CD14-positive monocyte (primary cell): ENCODE measurements around the gene METTL15. TPM values are rescaled to one million over a fixed set of nuclear protein-coding genes. Genes with fewer than 3 reads are reported as not detected.
"Not testable (repeated sequence)": the region's sequence is repeated elsewhere in the genome, so short reads cannot be mapped to it uniquely, and the experiment has no call there.

Experiments used
- DNase-seq, 3 donors: peaks; one replicate each; pipeline ENCODE4 v3.0.0-alpha.2; 2011 to 2022
- H2AFZ ChIP-seq: 2 replicates; pipeline ENCODE4 v1.6.0; 2012; ENCODE audit warnings: mild to moderate bottlenecking, low read depth, low read length, inconsistent platforms; ENCODE audit not compliant: insufficient read depth, poor library complexity, severe bottlenecking
- H3K27ac ChIP-seq, 2 donors: 1 replicate in 1 of 2; 2 replicates in 1 of 2; pipeline ENCODE4 v1.5.1; 2012 to 2013; ENCODE audit warnings: low read length in 2 of 2, control low read depth in 1 of 2, inconsistent platforms in 1 of 2, low read depth in 1 of 2, mild to moderate bottlenecking in 1 of 2
- H3K27me3 ChIP-seq, 2 donors: one replicate each; pipeline versions ENCODE4 v1.6.0 to v1.6.1; 2011 to 2013; ENCODE audit warnings: low read length in 2 of 2; ENCODE audit not compliant: control insufficient read depth in 2 of 2, insufficient read depth in 2 of 2
- H3K36me3 ChIP-seq, 2 donors: replicated peaks in 1 of 2; 1 replicate in 1 of 2; 2 replicates in 1 of 2; pipeline versions ENCODE4 v1.5.1 to v1.6.1; 2012 to 2013; ENCODE audit warnings: low read length in 2 of 2, control low read depth in 1 of 2, inconsistent platforms in 1 of 2, mild to moderate bottlenecking in 1 of 2; ENCODE audit not compliant: insufficient read depth in 2 of 2, control insufficient read depth in 1 of 2
- H3K4me1 ChIP-seq, 2 donors: 1 replicate in 1 of 2; 2 replicates in 1 of 2; pipeline versions ENCODE4 v1.5.1 to v1.6.1; 2012 to 2013; ENCODE audit warnings: low read length in 2 of 2, control low read depth in 1 of 2, inconsistent platforms in 1 of 2, mild to moderate bottlenecking in 1 of 2, moderate library complexity in 1 of 2; ENCODE audit not compliant: insufficient read depth in 2 of 2, control insufficient read depth in 1 of 2
- H3K4me2 ChIP-seq: replicated peaks from 2 replicates; pipeline ENCODE3; 2012; ENCODE audit warnings: low read length, moderate library complexity, mild to moderate bottlenecking; ENCODE audit not compliant: poor library complexity, severe bottlenecking; ENCODE audit errors: extremely low read depth
- H3K4me3 ChIP-seq, 3 experiments: fragments of 200-600 bp in 1 of 3; sonication (generic) in 1 of 3; replicated peaks in 1 of 3; 1 replicate in 2 of 3; 2 replicates in 1 of 3; pipeline ENCODE4 v1.5.1; 2011 to 2013; ENCODE audit warnings: low read length in 3 of 3, mild to moderate bottlenecking in 3 of 3, control low read depth in 2 of 3, low read depth in 2 of 3, inconsistent platforms in 1 of 3, moderate library complexity in 1 of 3
- H3K79me2 ChIP-seq: 2 replicates; pipeline ENCODE4 v1.6.0; 2012; ENCODE audit warnings: mild to moderate bottlenecking, control low read depth, inconsistent platforms, low read length, moderate library complexity; ENCODE audit not compliant: insufficient read depth
- H3K9ac ChIP-seq: 2 replicates; pipeline ENCODE4 v1.6.0; 2017; ENCODE audit warnings: low read length, mild to moderate bottlenecking; ENCODE audit not compliant: insufficient read depth, poor library complexity, severe bottlenecking
- H3K9me3 ChIP-seq, 2 donors: replicated peaks in 1 of 2; 1 replicate in 1 of 2; 2 replicates in 1 of 2; pipeline versions ENCODE4 v1.5.1 to v1.6.1; 2012 to 2013; ENCODE audit warnings: low read length in 2 of 2, control low read depth in 1 of 2; ENCODE audit not compliant: control insufficient read depth in 1 of 2, insufficient read depth in 1 of 2
- H4K20me1 ChIP-seq: 2 replicates; pipeline ENCODE4 v1.6.0; 2012; ENCODE audit warnings: mild to moderate bottlenecking, low read length, control low read depth, moderate library complexity; ENCODE audit not compliant: insufficient read depth
- H3K27ac Mint-ChIP-seq, 7 donors: one replicate each; pipeline ENCODE4 v1.8.0; 2020; ENCODE audit warnings: mild to moderate bottlenecking in 7 of 7, mixed read lengths in 7 of 7, moderate library complexity in 6 of 7, inconsistent platforms in 2 of 7
- H3K27me3 Mint-ChIP-seq, 3 donors: one replicate each; pipeline ENCODE4 v1.8.0; 2021 to 2022; ENCODE audit warnings: low read depth in 3 of 3, mild to moderate bottlenecking in 3 of 3, mixed read lengths in 3 of 3, moderate library complexity in 3 of 3, inconsistent platforms in 1 of 3
- H3K36me3 Mint-ChIP-seq, 2 donors: one replicate each; pipeline ENCODE4 v1.8.0; 2020; ENCODE audit warnings: mixed read lengths in 2 of 2, inconsistent platforms in 1 of 2, mild to moderate bottlenecking in 1 of 2
- H3K4me1 Mint-ChIP-seq: one replicate; pipeline ENCODE4 v1.8.0; 2020; ENCODE audit warnings: mild to moderate bottlenecking, mixed read lengths
- H3K4me3 Mint-ChIP-seq, 2 donors: one replicate each; pipeline ENCODE4 v1.8.0; 2020; ENCODE audit warnings: mild to moderate bottlenecking in 2 of 2, mixed read lengths in 2 of 2, moderate library complexity in 1 of 2
- H3K9me3 Mint-ChIP-seq, 7 donors: one replicate each; pipeline ENCODE4 v1.8.0; 2020 to 2022; ENCODE audit warnings: mixed read lengths in 7 of 7, mild to moderate bottlenecking in 6 of 7, moderate library complexity in 6 of 7, inconsistent platforms in 2 of 7
- CTCF ChIP-seq: fragments of 200-600 bp; IDR thresholded peaks from one replicate; pipeline ENCODE4 v1.8.0; 2022; ENCODE audit warnings: antibody characterized with exemption, mild to moderate bottlenecking
- WGBS: methylation state at CpG from one replicate; pipeline ENCODE4 v1.1.5; 2013; ENCODE audit warnings: missing lambda C conversion rate; ENCODE audit not compliant: insufficient coverage; 5-methylcytosine and 5-hydroxymethylcytosine counted together
- intact Hi-C, 2 donors: fragments of 100-400 bp; cut with micrococcal nuclease; formaldehyde crosslinking; loops; one replicate each; pipeline versions ENCODE4 v1.15.0 to v1.15.1; 2023
- polyA plus RNA-seq, 3 donors: library from polyadenylated mRNA; depleted of rRNA in 1 of 3; unstranded in 2 of 3; stranded (reverse) in 1 of 3; fragments of 300-500 nt in 2 of 3; fragments of >200 nt in 1 of 3; fragmentation: Illumina TruSeq in 2 of 3; gene quantifications; 1 replicate in 2 of 3; 2 replicates in 1 of 3; pipeline ENCODE4 v1.2.3, GENCODE V29; 2012 to 2021

METTL15 gene
- polyA plus RNA-seq, 3 donors = 2.3 to 2.9 (median 2.6) TPM

- no peak overlapping the region for H2AFZ ChIP-seq
- H3K4me1 ChIP-seq = no peaks in the 10 kb centered on the region
- no CpG with 5 or more reads among the region's 2 CpGs for WGBS
- no peaks in the 10 kb centered on the region for H3K9me3 Mint-ChIP-seq
- no peak overlapping the region for H3K27ac Mint-ChIP-seq
- H3K4me2 ChIP-seq = no peak overlapping the region
- TF ChIP-seq CTCF = no peak
- peaks cover 18 to 25% of the 10 kb centered on the region in 2 donors for H3K36me3 Mint-ChIP-seq
- peaks cover 81% of the 10 kb centered on the region for H3K79me2 ChIP-seq
- no peak overlapping the region for H3K4me3 Mint-ChIP-seq
- DNase-seq = no peak
- H3K9ac ChIP-seq = no peak overlapping the region
- intact Hi-C loops = loop anchor here (10.0 kb wide), 1 partner anchor 596 kb away; the partner anchor contains the start of gene LIN7C (in 2 of the 2)
- H3K27me3 ChIP-seq = no peaks in the 10 kb centered on the region
- no peaks in the 10 kb centered on the region for H3K27me3 Mint-ChIP-seq
- peaks cover 0 to 15% of the 10 kb centered on the region in 2 donors for H3K36me3 ChIP-seq
- no peaks in the 10 kb centered on the region for H4K20me1 ChIP-seq
- no peak overlapping the region for H3K27ac ChIP-seq
- no peak overlapping the region for H3K4me3 ChIP-seq
- H3K9me3 ChIP-seq = no peaks in the 10 kb centered on the region
- H3K4me1 Mint-ChIP-seq = peaks cover 15% of the 10 kb centered on the region
These were observed 7.5 kb upstream of the METTL15 start for GRCh38 chr11:28100665-28101064.

GRCh38 chr11:28102300-28102699 is 5.9 kb upstream of the METTL15 start:
- Mint-ChIP-seq H3K36me3 (peaks cover 11 to 13% of the 10 kb centered on the region in 2 donors), H3K27ac (peak overlapping the region in 2 of 7 donors; percentile 4 to 37), H3K4me1 (peaks cover 21% of the 10 kb centered on the region)
- H2AFZ ChIP-seq, H3K4me2 ChIP-seq, H3K27ac ChIP-seq, H3K36me3 ChIP-seq, H3K9ac ChIP-seq, H3K9me3 Mint-ChIP-seq, DNase-seq, H3K4me3 Mint-ChIP-seq, H3K27me3 Mint-ChIP-seq, H3K27me3 ChIP-seq, H3K4me1 ChIP-seq, H4K20me1 ChIP-seq, H3K9me3 ChIP-seq, H3K4me3 ChIP-seq: not testable (repeated sequence)
- intact Hi-C loops = loop anchor here (10.0 kb wide), 1 partner anchor 597 kb away; the partner anchor contains the start of gene LIN7C (in 2 of the 2)
- no CpG with 5 or more reads among the region's 4 CpGs for WGBS
- H3K79me2 ChIP-seq = peaks cover 93% of the 10 kb centered on the region
